ENCODE data around the gene RAB26.
"Not testable (repeated sequence)": the region's sequence is repeated elsewhere in the genome, so short reads cannot be mapped to it uniquely, and the experiment has no call there.

The RAB26 gene

DNA sequence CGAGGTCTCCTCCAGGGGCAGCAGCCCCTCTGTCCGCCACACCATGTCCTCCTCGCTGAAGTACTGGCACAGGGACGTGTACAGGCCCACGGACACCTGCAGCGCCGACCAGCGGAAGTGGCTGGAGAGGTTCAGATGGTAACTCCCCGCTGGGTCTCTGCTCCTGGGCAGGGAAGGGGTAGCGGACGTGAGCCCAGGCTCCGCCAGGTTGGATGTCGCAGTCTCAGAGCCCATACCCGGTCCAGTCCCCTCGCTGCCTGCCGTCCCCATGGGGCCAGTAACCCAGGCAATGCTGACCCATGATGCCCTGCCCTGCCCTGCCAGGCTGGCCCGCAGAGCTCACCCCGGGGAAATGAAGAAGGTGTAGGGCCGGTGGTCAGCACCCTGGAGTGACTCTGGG, 46.0 kb upstream of the RAB26 start:
- POLR2A ChIA-PET = no interaction called here

DNA sequence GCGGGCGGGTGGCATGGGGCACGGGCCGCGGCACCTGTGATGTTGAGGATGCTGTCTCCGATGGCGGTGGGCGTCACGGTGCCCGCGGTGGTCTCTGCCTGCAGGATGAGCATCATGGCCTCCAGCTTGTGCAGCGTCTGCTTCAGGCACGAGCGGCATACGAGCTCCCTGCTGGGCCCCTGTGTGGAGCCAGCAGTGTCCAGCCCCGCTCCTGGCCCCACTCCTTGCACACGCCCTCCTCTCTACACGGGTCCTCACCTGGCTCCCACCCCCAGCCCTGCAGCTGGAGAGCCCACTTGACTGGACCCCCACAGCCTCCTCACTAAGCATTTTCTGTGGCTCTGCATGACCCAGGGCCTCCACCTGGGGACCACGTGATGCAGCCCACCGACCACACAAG, 44.0 kb upstream of the RAB26 start:
- H3K27ac ChIP-seq (ENCODE audit: extremely low read depth, low read depth, low read length); CTCF ChIA-PET; H3K9me3 ChIP-seq (ENCODE audit: control insufficient read depth, insufficient read depth, low read depth, low read length); POLR2A ChIA-PET; H3K4me1 ChIP-seq (ENCODE audit: control insufficient read depth, insufficient read depth, low read length); H3K4me3 ChIP-seq (ENCODE audit: low read depth, low read length): not testable (repeated sequence)
- H3K36me3 ChIP-seq (ENCODE audit: control insufficient read depth in 2 of 2, insufficient read depth in 1 of 2, low read length in 2 of 2) = peaks cover 0 to 35% of the 10 kb centered on the region in 2 experiments; a peak in 1 of 3 replicates

More for the DNA sequence above, 46.0 kb upstream of the RAB26 start:
- no peak overlapping the region for H3K27ac ChIP-seq (ENCODE audit: extremely low read depth, low read depth, low read length)
- H3K4me1 ChIP-seq (ENCODE audit: control insufficient read depth, insufficient read depth, low read length) = no peaks in the 10 kb centered on the region
- no peaks in the 10 kb centered on the region for H3K9me3 ChIP-seq (ENCODE audit: control insufficient read depth, insufficient read depth, low read depth, low read length)
- H3K36me3 ChIP-seq (ENCODE audit: control insufficient read depth in 2 of 2, insufficient read depth in 1 of 2, low read length in 2 of 2) = peaks cover 0 to 29% of the 10 kb centered on the region in 2 experiments; a peak in 1 of 3 replicates
- no peak overlapping the region for H3K4me3 ChIP-seq (ENCODE audit: low read depth, low read length)
- TF ChIP-seq ZNF302 (tag by site-specific recombination; IDR thresholded peaks at IDR 0.05; ENCODE audit: low read depth) (no peak), HOXC10 (CRISPR knock-in tag; IDR thresholded peaks at IDR 0.05) (no peak), ZNF266 (tag by site-specific recombination; IDR thresholded peaks at IDR 0.05; ENCODE audit: low read depth) (no peak)
- TF ChIP-seq, protein P1, sequence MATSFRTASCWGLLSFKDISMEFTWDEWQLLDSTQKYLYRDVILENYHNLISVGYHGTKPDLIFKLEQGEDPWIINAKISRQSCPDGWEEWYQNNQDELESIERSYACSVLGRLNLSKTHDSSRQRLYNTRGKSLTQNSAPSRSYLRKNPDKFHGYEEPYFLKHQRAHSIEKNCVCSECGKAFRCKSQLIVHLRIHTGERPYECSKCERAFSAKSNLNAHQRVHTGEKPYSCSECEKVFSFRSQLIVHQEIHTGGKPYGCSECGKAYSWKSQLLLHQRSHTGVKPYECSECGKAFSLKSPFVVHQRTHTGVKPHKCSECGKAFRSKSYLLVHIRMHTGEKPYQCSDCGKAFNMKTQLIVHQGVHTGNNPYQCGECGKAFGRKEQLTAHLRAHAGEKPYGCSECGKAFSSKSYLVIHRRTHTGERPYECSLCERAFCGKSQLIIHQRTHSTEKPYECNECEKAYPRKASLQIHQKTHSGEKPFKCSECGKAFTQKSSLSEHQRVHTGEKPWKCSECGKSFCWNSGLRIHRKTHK (tag by site-specific recombination; IDR thresholded peaks at IDR 0.05) = no peak
- TF ChIP-seq, protein P2, sequence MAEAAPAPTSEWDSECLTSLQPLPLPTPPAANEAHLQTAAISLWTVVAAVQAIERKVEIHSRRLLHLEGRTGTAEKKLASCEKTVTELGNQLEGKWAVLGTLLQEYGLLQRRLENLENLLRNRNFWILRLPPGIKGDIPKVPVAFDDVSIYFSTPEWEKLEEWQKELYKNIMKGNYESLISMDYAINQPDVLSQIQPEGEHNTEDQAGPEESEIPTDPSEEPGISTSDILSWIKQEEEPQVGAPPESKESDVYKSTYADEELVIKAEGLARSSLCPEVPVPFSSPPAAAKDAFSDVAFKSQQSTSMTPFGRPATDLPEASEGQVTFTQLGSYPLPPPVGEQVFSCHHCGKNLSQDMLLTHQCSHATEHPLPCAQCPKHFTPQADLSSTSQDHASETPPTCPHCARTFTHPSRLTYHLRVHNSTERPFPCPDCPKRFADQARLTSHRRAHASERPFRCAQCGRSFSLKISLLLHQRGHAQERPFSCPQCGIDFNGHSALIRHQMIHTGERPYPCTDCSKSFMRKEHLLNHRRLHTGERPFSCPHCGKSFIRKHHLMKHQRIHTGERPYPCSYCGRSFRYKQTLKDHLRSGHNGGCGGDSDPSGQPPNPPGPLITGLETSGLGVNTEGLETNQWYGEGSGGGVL (tag by site-specific recombination; IDR thresholded peaks at IDR 0.05) = no peak
- TF ChIP-seq, protein P3, sequence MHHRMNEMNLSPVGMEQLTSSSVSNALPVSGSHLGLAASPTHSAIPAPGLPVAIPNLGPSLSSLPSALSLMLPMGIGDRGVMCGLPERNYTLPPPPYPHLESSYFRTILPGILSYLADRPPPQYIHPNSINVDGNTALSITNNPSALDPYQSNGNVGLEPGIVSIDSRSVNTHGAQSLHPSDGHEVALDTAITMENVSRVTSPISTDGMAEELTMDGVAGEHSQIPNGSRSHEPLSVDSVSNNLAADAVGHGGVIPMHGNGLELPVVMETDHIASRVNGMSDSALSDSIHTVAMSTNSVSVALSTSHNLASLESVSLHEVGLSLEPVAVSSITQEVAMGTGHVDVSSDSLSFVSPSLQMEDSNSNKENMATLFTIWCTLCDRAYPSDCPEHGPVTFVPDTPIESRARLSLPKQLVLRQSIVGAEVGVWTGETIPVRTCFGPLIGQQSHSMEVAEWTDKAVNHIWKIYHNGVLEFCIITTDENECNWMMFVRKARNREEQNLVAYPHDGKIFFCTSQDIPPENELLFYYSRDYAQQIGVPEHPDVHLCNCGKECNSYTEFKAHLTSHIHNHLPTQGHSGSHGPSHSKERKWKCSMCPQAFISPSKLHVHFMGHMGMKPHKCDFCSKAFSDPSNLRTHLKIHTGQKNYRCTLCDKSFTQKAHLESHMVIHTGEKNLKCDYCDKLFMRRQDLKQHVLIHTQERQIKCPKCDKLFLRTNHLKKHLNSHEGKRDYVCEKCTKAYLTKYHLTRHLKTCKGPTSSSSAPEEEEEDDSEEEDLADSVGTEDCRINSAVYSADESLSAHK (tag by site-specific recombination; IDR thresholded peaks at IDR 0.05) = no peak
- CTCF ChIA-PET = no interaction called here

DNA sequence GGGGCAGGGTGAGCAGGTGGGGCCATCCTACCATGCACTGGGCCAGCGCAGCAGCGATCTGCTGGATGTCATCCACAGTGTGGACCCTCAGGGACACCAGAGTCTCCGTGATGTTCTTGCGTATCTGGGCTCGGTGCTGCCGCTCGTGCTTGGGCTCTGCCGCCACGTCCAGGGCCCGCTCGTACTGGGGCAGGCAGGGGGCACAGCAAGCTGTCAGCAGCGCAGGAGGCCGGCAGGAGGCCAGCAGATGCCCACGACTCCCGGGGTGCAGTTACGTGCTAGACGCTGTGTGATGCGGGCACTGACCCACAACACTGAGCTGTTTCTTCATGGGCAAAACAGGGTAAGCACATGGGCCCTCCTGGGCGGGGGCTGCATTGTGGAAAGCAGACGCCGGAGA, 43.1 kb upstream of the RAB26 start:
- H3K9me3 ChIP-seq (ENCODE audit: control insufficient read depth, insufficient read depth, low read depth, low read length); POLR2A ChIA-PET; H3K4me1 ChIP-seq (ENCODE audit: control insufficient read depth, insufficient read depth, low read length); H3K4me3 ChIP-seq (ENCODE audit: low read depth, low read length); H3K27ac ChIP-seq (ENCODE audit: extremely low read depth, low read depth, low read length): not testable (repeated sequence)
- CTCF ChIA-PET = interaction anchor here (0.8 kb wide), 1 partner anchor 35 kb away, joined by 3 read pairs; no protein-coding TSS in a partner anchor
- H3K36me3 ChIP-seq (ENCODE audit: control insufficient read depth in 2 of 2, insufficient read depth in 1 of 2, low read length in 2 of 2) = peaks cover 0 to 32% of the 10 kb centered on the region in 2 experiments; a peak in 1 of 3 replicates

DNA sequence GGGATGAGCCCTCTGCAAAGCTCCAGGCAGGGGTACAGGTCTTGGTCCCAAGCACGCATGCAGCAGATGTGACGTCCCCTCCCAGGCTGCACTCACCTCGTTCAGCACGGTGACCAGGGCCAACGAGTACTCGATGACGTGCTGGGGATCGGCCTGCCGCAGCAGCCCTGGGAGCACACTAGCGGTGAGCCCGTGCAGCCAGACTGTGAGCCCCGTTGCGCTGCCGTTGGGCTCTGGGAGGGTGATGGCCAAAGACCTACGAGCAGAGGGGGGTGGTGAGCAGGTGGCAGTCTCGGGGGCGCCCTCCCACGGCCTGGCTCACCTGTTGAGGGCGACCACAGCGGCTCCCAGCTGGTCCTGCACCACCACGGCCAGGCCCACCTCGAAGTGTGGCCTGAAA, 42.7 kb upstream of the RAB26 start:
- H3K36me3 ChIP-seq (ENCODE audit: control insufficient read depth in 2 of 2, insufficient read depth in 1 of 2, low read length in 2 of 2) = peaks cover 0 to 32% of the 10 kb centered on the region in 2 experiments; a peak in 1 of 3 replicates
- H3K27ac ChIP-seq (ENCODE audit: extremely low read depth, low read depth, low read length); POLR2A ChIA-PET; H3K4me3 ChIP-seq (ENCODE audit: low read depth, low read length); H3K4me1 ChIP-seq (ENCODE audit: control insufficient read depth, insufficient read depth, low read length); H3K9me3 ChIP-seq (ENCODE audit: control insufficient read depth, insufficient read depth, low read depth, low read length): not testable (repeated sequence)
- TF ChIP-seq SCRT2 (tag by site-specific recombination; IDR thresholded peaks at IDR 0.05) = peak; percentile 34; the same call in 1 of the 2 replicates
- TF ChIP-seq, protein P4, sequence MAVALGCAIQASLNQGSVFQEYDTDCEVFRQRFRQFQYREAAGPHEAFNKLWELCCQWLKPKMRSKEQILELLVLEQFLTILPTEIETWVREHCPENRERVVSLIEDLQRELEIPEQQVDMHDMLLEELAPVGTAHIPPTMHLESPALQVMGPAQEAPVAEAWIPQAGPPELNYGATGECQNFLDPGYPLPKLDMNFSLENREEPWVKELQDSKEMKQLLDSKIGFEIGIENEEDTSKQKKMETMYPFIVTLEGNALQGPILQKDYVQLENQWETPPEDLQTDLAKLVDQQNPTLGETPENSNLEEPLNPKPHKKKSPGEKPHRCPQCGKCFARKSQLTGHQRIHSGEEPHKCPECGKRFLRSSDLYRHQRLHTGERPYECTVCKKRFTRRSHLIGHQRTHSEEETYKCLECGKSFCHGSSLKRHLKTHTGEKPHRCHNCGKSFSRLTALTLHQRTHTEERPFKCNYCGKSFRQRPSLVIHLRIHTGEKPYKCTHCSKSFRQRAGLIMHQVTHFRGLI (tag by site-specific recombination; IDR thresholded peaks at IDR 0.05) = peak; percentile 82
- peak; percentile 26; the same call in 1 of the 2 replicates for TF ChIP-seq ZNF10 (tag by site-specific recombination; IDR thresholded peaks at IDR 0.05)
- CTCF ChIA-PET = interaction anchor here (0.8 kb wide), 1 partner anchor 35 kb away, joined by 3 read pairs; no protein-coding TSS in a partner anchor

DNA sequence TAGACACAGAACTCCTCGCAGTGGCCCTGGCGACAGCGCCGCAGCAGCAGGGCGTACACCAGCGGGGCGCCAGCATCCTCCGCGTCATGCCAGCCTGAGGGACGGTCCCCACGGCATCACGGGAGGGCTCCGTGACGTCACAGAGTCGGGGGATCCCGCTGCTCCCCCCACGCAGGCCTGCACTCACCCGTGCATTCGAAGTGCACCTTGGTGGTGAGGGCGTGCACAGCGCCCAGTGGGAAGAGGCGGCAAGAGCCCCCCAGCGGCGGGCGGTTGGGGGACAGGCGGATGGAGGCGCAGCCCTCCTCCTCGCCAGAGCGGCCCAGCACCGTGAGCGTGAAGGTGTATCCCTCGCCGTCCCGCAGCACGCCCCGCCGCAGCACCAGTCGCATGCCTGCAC, 42.2 kb upstream of the RAB26 start:
- H3K4me1 ChIP-seq (ENCODE audit: control insufficient read depth, insufficient read depth, low read length); CTCF ChIA-PET; H3K27ac ChIP-seq (ENCODE audit: extremely low read depth, low read depth, low read length); H3K9me3 ChIP-seq (ENCODE audit: control insufficient read depth, insufficient read depth, low read depth, low read length); H3K4me3 ChIP-seq (ENCODE audit: low read depth, low read length); POLR2A ChIA-PET: not testable (repeated sequence)
- peaks cover 0 to 36% of the 10 kb centered on the region in 2 experiments; a peak in 1 of 3 replicates for H3K36me3 ChIP-seq (ENCODE audit: control insufficient read depth in 2 of 2, insufficient read depth in 1 of 2, low read length in 2 of 2)

DNA sequence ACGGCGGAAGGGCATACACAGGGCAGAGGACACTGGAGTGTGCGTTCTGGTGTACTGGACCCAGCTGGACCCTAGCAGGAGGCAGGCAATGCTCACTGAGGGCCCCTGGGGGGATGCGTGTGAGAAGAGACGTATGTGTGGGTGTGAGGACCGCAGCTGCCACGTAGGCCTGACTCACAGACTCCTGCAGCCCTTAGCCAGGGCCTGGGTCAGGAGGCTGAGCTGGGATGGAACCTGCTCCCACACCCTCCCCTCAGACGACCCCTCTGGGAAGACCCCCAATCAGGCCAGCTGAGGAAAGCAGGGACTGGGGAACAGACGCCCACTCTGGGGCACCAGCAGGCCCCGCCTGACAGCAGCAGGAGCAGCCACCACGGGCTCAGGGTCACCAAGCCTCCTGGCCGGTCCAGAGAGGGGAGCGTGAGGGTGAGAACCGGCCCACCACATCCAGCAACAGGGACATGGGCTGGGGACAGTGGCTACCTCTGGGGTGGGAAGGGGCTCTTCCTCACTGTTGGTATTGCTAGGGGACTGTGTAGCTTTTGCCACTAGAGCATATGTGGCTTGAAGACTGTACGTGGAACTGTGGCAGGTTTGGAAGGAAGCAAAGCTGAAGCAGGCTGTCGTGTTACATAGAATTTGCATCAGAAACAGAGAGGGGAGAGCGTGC, 41.2 kb upstream of the RAB26 start:
- H3K4me1 ChIP-seq (ENCODE audit: control insufficient read depth, insufficient read depth, low read length); H3K27ac ChIP-seq (ENCODE audit: extremely low read depth, low read depth, low read length); H3K4me3 ChIP-seq (ENCODE audit: low read depth, low read length); CTCF ChIA-PET; POLR2A ChIA-PET; H3K9me3 ChIP-seq (ENCODE audit: control insufficient read depth, insufficient read depth, low read depth, low read length): not testable (repeated sequence)
- peaks cover 0 to 37% of the 10 kb centered on the region in 2 experiments; a peak in 1 of 3 replicates for H3K36me3 ChIP-seq (ENCODE audit: control insufficient read depth in 2 of 2, insufficient read depth in 1 of 2, low read length in 2 of 2)

DNA sequence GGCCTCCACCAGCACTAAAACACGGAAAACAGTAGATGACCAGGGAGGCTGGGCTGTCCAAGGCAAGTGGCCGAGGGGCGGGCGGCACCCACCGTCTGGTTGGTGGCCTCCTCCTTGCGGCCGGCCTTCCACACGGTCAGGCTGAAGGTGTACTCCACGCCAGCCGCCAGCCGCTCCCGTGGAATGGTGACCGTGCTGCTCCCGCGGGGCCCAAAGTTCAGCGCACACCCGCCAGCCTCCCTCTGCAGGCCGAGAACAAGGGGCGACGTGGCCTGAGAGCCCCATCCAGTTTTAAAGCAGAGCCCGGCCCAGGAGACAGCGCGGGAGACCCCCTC, 40.7 kb upstream of the RAB26 start:
- H3K4me3 ChIP-seq (ENCODE audit: low read depth, low read length); H3K9me3 ChIP-seq (ENCODE audit: control insufficient read depth, insufficient read depth, low read depth, low read length); POLR2A ChIA-PET; H3K27ac ChIP-seq (ENCODE audit: extremely low read depth, low read depth, low read length); CTCF ChIA-PET; H3K4me1 ChIP-seq (ENCODE audit: control insufficient read depth, insufficient read depth, low read length): not testable (repeated sequence)
- peaks cover 0 to 35% of the 10 kb centered on the region in 2 experiments; a peak in 1 of 3 replicates for H3K36me3 ChIP-seq (ENCODE audit: control insufficient read depth in 2 of 2, insufficient read depth in 1 of 2, low read length in 2 of 2)

All from HEK293 (cell line).